Measurements from ENCODE around the gene CLIC4. TPM values are rescaled to one million over a fixed set of nuclear protein-coding genes. Genes with fewer than 3 reads are reported as not detected.
"Not testable (repeated sequence)": the region's sequence is repeated elsewhere in the genome, so short reads cannot be mapped to it uniquely, and the experiment has no call there.

Gene CLIC4
- total RNA-seq, 1 donor from 2014 or later: 121 TPM

DNA sequence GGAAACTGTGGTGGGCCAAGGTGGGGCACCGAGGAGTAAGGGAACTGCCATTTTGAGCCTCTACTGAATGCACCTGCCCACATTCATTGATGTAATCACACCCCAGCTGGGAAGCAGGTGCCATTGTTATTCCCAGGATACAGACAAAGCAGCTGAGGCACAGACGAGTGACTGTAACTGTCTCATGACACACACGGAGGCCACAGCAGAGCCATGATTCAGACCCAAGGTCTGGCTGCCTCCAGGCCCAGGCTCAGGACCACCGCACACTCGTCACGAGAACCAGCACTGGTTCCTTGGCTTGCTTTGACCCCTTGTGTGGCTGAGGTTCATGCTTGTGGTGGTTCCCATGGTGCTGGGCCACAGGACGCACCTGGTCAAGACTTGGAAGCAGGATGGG lies 45.6 kb upstream of the CLIC4 start:
- Mint-ChIP-seq H3K27ac (ENCODE audit: unreplicated experiment) (no peak overlapping the region), H3K4me3 (ENCODE audit: unreplicated experiment) (no peak overlapping the region), H3K27me3 (ENCODE audit: unreplicated experiment) (peaks cover 2% of the 10 kb centered on the region), H3K9me3 (ENCODE audit: unreplicated experiment) (no peaks in the 10 kb centered on the region), H3K36me3 (ENCODE audit: unreplicated experiment) (no peaks in the 10 kb centered on the region), H3K4me1 (ENCODE audit: low read depth, unreplicated experiment) (peaks cover 6% of the 10 kb centered on the region)
- TF ChIP-seq, protein P1, sequence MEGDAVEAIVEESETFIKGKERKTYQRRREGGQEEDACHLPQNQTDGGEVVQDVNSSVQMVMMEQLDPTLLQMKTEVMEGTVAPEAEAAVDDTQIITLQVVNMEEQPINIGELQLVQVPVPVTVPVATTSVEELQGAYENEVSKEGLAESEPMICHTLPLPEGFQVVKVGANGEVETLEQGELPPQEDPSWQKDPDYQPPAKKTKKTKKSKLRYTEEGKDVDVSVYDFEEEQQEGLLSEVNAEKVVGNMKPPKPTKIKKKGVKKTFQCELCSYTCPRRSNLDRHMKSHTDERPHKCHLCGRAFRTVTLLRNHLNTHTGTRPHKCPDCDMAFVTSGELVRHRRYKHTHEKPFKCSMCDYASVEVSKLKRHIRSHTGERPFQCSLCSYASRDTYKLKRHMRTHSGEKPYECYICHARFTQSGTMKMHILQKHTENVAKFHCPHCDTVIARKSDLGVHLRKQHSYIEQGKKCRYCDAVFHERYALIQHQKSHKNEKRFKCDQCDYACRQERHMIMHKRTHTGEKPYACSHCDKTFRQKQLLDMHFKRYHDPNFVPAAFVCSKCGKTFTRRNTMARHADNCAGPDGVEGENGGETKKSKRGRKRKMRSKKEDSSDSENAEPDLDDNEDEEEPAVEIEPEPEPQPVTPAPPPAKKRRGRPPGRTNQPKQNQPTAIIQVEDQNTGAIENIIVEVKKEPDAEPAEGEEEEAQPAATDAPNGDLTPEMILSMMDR (IDR thresholded peaks at IDR 0.05; ENCODE audit: partially characterized antibody, unreplicated experiment): no peak
- DNase-seq: no peak

DNA sequence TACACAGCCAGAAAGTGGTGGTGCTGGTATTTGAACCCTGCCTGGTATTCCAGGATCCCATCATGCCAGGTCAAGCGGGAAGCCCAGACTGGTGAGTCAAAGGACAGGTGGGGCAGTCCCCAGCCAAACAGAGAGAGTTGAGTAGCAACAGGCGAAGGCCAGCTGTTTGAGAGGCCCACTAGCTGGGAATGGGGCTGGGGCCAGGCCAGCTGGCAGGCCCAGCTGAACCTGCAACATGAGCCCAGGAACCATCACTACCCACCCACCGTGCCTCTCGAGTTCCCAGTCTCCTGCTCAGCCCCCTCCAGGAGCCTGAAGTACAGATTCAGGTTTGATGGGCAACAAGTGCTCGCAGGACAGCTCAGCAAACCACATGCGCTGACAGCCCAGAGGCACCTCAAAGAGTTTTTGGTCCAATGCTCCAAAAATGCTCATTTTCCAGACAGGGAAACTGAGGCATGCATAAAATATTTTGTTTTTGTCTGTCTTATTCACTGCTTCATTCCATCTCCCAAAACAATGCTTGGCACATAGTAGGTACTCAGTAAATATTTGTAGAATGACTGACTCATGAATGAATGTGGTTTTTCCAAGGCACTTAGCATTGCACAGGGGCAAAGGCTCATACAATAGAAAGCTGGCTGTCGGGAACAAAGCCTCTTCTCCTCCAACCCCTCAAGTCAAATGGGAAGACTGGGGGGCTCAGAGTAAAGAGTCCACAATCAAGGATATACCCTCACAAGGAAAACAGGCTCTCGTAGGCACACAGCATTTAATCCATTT lies 42.5 kb upstream of the CLIC4 start:
- H3K36me3 Mint-ChIP-seq (ENCODE audit: unreplicated experiment): no peaks in the 10 kb centered on the region
- H3K27ac Mint-ChIP-seq (ENCODE audit: unreplicated experiment): no peak overlapping the region
- H3K27me3 Mint-ChIP-seq (ENCODE audit: unreplicated experiment): peaks cover 1% of the 10 kb centered on the region
- no peak overlapping the region for H3K4me3 Mint-ChIP-seq (ENCODE audit: unreplicated experiment)
- H3K9me3 Mint-ChIP-seq (ENCODE audit: unreplicated experiment): no peaks in the 10 kb centered on the region
- TF ChIP-seq, protein P1 (IDR thresholded peaks at IDR 0.05; ENCODE audit: partially characterized antibody, unreplicated experiment): no peak
- peaks cover 4% of the 10 kb centered on the region for H3K4me1 Mint-ChIP-seq (ENCODE audit: low read depth, unreplicated experiment)
- DNase-seq: no peak

DNA sequence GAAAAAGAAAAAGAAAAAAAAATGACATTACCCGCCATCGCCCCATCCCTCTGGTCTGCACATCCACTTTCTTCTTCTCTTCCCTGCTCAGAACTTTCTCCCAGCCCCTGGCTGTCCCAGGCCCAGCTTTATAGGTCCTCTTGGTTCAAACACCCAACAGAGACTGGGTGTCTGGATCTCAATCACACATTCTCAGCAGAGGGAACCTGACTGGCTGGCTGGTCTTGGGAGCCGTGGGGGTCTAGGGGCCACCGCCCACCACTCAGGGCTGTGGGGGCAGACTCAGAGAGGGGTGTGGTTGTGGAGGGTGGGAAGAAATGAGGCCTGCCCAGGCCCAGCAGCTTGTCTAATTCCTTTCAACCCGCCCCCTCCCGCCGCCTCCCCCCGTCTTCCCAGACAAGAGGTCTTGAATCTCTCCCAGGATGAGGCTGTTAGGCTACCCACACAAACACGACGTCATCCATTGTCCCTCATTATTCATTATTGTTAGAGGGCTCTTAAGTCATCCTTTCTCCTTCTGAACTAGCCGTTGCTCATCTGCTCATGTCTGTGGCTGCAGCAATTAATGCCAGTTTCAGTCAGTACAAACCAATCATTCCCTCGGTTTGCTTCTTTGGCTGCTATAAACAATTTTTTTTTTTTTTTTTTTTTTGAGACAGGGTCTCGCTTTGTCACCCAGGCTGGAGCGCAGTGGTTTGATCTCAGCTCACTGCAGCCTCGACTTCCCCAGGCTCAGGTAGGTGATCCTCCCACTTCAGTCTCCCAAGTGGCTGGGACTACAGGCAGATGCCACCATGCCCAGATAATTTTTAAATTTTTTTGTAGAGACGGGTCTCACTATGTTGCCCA lies 40.6 kb upstream of the CLIC4 start:
- DNase-seq: no peak
- H3K27me3 Mint-ChIP-seq (ENCODE audit: unreplicated experiment): peaks cover 1% of the 10 kb centered on the region
- TF ChIP-seq, protein P1 (IDR thresholded peaks at IDR 0.05; ENCODE audit: partially characterized antibody, unreplicated experiment): no peak
- H3K9me3 Mint-ChIP-seq (ENCODE audit: unreplicated experiment): no peaks in the 10 kb centered on the region
- H3K36me3 Mint-ChIP-seq (ENCODE audit: unreplicated experiment): no peaks in the 10 kb centered on the region
- H3K27ac Mint-ChIP-seq (ENCODE audit: unreplicated experiment): peak overlapping the region; percentile 50
- no peak overlapping the region for H3K4me3 Mint-ChIP-seq (ENCODE audit: unreplicated experiment)
- peaks cover 2% of the 10 kb centered on the region for H3K4me1 Mint-ChIP-seq (ENCODE audit: low read depth, unreplicated experiment)

DNA sequence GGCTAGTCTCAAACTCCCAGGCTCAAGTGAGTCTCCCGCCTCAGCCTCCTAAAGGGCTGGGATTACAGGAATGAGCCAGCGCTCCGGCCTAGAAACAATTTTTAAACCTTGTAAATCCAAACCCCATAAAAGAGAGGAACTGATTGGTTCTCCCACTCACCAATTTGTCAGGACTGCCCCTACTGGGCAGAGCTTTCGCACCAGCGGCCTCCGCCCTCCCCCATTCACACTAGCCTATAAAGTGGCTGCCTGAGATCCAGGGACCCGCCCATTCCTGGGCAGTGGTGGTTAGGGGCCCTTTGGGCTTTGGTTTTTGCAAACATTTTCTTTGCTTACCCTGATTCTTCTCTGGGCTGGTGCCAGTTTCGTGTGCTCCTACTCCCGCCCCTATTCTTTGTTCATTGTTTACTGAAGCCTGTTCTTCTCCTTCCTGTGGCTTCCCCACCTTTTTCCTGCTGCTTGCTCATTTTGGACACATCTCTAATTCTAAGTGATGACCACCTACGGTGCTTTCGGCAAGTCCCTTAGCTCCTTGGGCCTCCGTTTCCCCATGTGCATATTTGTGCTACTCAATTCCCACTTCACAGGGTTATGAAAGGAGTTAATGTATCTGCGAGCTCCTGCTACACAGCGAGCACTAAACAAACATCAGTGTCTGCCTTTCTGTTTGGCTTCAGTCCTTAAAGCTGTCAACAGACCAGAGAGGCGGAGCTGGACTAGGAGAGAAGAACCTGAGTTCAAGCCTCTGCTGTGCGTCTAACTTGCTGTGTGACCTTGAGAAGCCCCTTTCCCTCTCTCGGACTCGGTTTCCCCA lies 39.8 kb upstream of the CLIC4 start:
- Mint-ChIP-seq H3K9me3 (ENCODE audit: unreplicated experiment) (no peaks in the 10 kb centered on the region), H3K27me3 (ENCODE audit: unreplicated experiment) (peaks cover 1% of the 10 kb centered on the region), H3K4me3 (ENCODE audit: unreplicated experiment) (no peak overlapping the region), H3K4me1 (ENCODE audit: low read depth, unreplicated experiment) (no peaks in the 10 kb centered on the region), H3K36me3 (ENCODE audit: unreplicated experiment) (no peaks in the 10 kb centered on the region), H3K27ac (ENCODE audit: unreplicated experiment) (peak overlapping the region; percentile 50)
- TF ChIP-seq, protein P1 (IDR thresholded peaks at IDR 0.05; ENCODE audit: partially characterized antibody, unreplicated experiment): no peak
- DNase-seq: peak; percentile 68

DNA sequence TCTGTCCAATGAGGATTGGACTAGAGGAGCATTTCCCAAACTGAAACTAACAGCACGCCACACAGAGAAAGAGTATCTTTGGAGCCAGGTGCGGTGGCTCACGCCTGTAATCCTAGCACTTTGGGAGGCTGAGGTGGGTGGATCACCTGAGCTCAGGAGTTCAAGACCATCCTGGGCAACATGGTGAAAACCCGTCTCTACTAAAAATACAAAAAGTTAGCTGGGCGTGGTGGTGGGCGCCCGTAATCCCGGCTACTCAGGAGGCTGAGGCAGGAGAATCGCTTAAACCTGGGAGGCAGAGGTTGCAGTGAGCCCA lies 39.2 kb upstream of the CLIC4 start:
- not testable (repeated sequence) for H3K27me3 Mint-ChIP-seq (ENCODE audit: unreplicated experiment); H3K27ac Mint-ChIP-seq (ENCODE audit: unreplicated experiment); H3K36me3 Mint-ChIP-seq (ENCODE audit: unreplicated experiment); H3K9me3 Mint-ChIP-seq (ENCODE audit: unreplicated experiment); H3K4me3 Mint-ChIP-seq (ENCODE audit: unreplicated experiment); H3K4me1 Mint-ChIP-seq (ENCODE audit: low read depth, unreplicated experiment); DNase-seq

Measured in glutamatergic neuron (in vitro differentiated cells).